Large intestine (tissue), 3 donors: Measurements from ENCODE around the gene NUDT14. TPM values are rescaled to one million over a fixed set of nuclear protein-coding genes. Genes with fewer than 3 reads are reported as not detected.

Experiments
- DNase-seq, 2 donors: peaks; one replicate each; pipeline versions ENCODE4 v3.0.0 to v3.0.0-alpha.2; 2013
- H3K27ac ChIP-seq: one replicate; pipeline ENCODE4 v1.5.1; 2013; ENCODE audit warnings: low read length
- H3K27me3 ChIP-seq: 2 replicates; pipeline ENCODE4 v1.6.1; 2013; ENCODE audit warnings: low read length; ENCODE audit not compliant: control insufficient read depth, insufficient read depth
- H3K36me3 ChIP-seq: 2 replicates; pipeline ENCODE4 v1.6.1; 2013; ENCODE audit warnings: low read length; ENCODE audit not compliant: control insufficient read depth, insufficient read depth
- H3K4me1 ChIP-seq: one replicate; pipeline ENCODE4 v1.6.1; 2013; ENCODE audit warnings: low read length; ENCODE audit not compliant: control insufficient read depth, insufficient read depth
- H3K4me3 ChIP-seq: one replicate; pipeline ENCODE4 v1.5.1; 2013; ENCODE audit warnings: low read length
- H3K9me3 ChIP-seq: one replicate; pipeline ENCODE4 v1.6.1; 2013; ENCODE audit warnings: mild to moderate bottlenecking, low read depth, low read length, moderate library complexity; ENCODE audit not compliant: control insufficient read depth
- WGBS: methylation state at CpG from one replicate; pipeline ENCODE4 v1.1.5; 2013; ENCODE audit warnings: low lambda C conversion rate; ENCODE audit not compliant: insufficient coverage; 5-methylcytosine and 5-hydroxymethylcytosine counted together
- polyA plus RNA-seq: library from polyadenylated mRNA; unstranded; fragments of 120-200 nt; gene quantifications from one replicate; pipeline ENCODE4 v1.2.1, GENCODE V29; 2013

NUDT14 gene
- polyA plus RNA-seq, 1 donor, result 64.4 TPM

DNA sequence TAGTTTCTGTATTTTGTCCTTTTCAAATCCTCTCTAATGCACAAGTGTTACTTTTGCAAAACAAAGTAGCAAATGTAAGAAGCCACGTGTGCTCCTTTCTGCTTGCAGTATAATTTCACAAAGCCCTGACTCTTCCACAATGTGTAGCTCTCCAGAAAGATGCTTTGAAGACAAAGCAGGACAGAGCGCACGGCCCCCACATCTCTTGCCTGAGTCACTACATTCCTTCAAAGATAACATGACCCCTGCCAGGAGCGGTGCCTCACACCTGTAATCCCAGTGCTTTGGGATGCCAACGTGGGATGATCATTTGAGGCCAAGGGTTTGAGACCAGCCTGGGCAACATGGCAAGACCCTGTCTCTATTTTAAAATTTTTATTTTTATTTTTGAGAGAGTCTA lies 53.1 kb downstream of the NUDT14 start:
- no peak overlapping the region for H3K4me3 ChIP-seq
- DNase-seq, result no peak

DNA sequence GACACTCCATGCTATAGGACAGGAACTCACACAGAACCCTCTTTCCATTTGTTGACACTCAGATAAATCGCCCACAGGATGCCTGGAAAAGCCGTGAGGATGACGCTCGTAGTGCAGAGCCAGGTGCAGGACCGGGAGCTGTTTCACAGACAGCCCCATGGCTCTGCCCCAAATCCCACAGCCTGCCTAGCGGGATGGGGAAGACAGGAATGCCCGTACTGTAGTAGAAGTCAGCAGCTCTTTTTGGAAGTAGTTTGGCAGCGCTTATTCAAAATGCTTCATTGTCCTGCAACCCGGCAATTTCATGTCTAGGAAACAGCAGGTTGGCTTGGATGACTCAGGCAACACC lies 54.2 kb downstream of the NUDT14 start:
- H3K27ac ChIP-seq, result no peak overlapping the region
- H3K27me3 ChIP-seq, result no peaks in the 10 kb centered on the region
- H3K4me3 ChIP-seq, result no peak overlapping the region
- no CpG with 5 or more reads among the region's 9 CpGs for WGBS
- DNase-seq, result peak in 1 of 2 donors; percentile 32
- H3K9me3 ChIP-seq, result peaks cover 6% of the 10 kb centered on the region
- no peaks in the 10 kb centered on the region for H3K36me3 ChIP-seq
- peaks cover 19% of the 10 kb centered on the region for H3K4me1 ChIP-seq

More for the DNA sequence above, 53.1 kb downstream of the NUDT14 start:
- Histone ChIP-seq H3K27ac (no peak overlapping the region), H3K36me3 (no peaks in the 10 kb centered on the region), H3K27me3 (no peaks in the 10 kb centered on the region), H3K4me1 (peaks cover 19% of the 10 kb centered on the region), H3K9me3 (peaks cover 6% of the 10 kb centered on the region)
- 71% methylated on average over 1 of the region's 5 CpGs for WGBS

- WGBS, result 100% methylated on average over 1 of the region's 22 CpGs
- H3K27me3 ChIP-seq, result no peaks in the 10 kb centered on the region
- peaks cover 6% of the 10 kb centered on the region for H3K9me3 ChIP-seq
- H3K27ac ChIP-seq, result no peak overlapping the region
- H3K4me1 ChIP-seq, result peaks cover 19% of the 10 kb centered on the region
- no peaks in the 10 kb centered on the region for H3K36me3 ChIP-seq
- no peak overlapping the region for H3K4me3 ChIP-seq
- DNase-seq, result peak; percentile 70 to 86
Observed at GRCh38 chr14:105126126-105126980, 54.8 kb downstream of the NUDT14 start.

DNA sequence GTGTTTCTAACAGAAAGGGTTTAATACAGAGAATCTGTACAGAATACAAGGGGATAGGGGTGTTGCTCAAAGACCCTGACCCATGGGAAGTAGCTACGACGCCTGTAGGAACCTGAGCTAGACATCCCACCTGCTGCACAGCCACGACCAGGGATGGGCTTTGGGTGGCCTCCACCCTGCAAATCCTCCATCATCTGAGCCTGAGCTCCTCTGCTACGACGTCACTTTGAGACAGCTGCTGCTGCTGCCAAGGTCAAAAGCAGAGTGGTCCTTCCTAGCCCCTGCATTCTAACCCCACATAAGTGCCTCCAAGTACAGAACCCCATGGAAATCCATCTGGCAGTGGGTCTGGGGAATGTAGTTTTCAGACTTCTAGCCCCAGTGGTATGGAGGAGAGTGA lies 56.3 kb downstream of the NUDT14 start:
- H3K9me3 ChIP-seq, result no peaks in the 10 kb centered on the region
- no peaks in the 10 kb centered on the region for H3K27me3 ChIP-seq
- no peaks in the 10 kb centered on the region for H3K36me3 ChIP-seq
- no CpG with 5 or more reads among the region's 5 CpGs for WGBS
- DNase-seq, result no peak
- no peak overlapping the region for H3K4me3 ChIP-seq
- no peak overlapping the region for H3K27ac ChIP-seq
- H3K4me1 ChIP-seq, result peaks cover 19% of the 10 kb centered on the region

- no peaks in the 10 kb centered on the region for H3K9me3 ChIP-seq
- H3K27me3 ChIP-seq, result no peaks in the 10 kb centered on the region
- no peaks in the 10 kb centered on the region for H3K36me3 ChIP-seq
- WGBS, result no CpG with 5 or more reads among the region's 17 CpGs
- peak; percentile 26 to 90 for DNase-seq
- H3K27ac ChIP-seq, result no peak overlapping the region
- peaks cover 19% of the 10 kb centered on the region for H3K4me1 ChIP-seq
- H3K4me3 ChIP-seq, result no peak overlapping the region
Observed at GRCh38 chr14:105123981-105124765, 56.9 kb downstream of the NUDT14 start.

DNA sequence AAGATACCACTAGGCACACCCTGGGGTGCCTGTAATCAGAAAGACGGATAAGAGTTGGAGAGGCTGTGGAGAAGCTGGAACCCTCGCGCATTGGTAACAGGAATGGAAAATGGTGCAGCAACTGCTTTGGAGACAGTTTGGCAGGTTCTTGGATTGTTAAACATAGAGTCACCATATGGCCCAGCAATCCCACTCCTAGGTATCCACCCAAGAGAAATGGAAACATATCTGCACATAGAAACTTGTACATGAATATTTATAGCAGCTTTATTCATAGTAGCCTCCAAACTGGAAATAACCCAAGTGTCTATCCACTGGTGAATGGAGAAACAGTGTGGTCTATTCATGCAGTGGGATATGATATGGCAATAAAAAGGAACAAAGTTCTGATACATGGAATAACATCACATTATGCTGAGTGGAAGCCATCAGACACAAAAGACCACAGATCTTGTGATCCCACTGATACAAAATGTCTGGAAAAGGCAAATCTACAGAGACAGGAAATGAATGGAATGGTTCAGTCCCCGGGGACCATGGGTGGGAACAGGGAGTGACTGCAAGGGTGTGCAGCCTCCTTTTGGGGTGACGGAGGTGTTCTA lies 57.9 kb downstream of the NUDT14 start:
- no peaks in the 10 kb centered on the region for H3K9me3 ChIP-seq
- no peaks in the 10 kb centered on the region for H3K36me3 ChIP-seq
- DNase-seq, result peak in 1 of 2 donors; percentile 14
- no peak overlapping the region for H3K27ac ChIP-seq
- H3K27me3 ChIP-seq, result no peaks in the 10 kb centered on the region
- 100% methylated on average over 1 of the region's 5 CpGs for WGBS
- no peak overlapping the region for H3K4me3 ChIP-seq
- peaks cover 19% of the 10 kb centered on the region for H3K4me1 ChIP-seq

Other genes starting within 250 kb of the NUDT14 start
- gene AHNAK2, start 202.9 kb downstream of the NUDT14 start, polyA plus RNA-seq, result 3.3 TPM
- gene CLBA1, start 195.5 kb downstream of the NUDT14 start, polyA plus RNA-seq, result 7.0 TPM
- 12.4 TPM for gene CDCA4, start 160.2 kb downstream of the NUDT14 start, polyA plus RNA-seq
- gene GPR132, start 115.9 kb downstream of the NUDT14 start, polyA plus RNA-seq, result 1.5 TPM
- 11.0 TPM for gene JAG2, start 12.5 kb downstream of the NUDT14 start, polyA plus RNA-seq
- gene BTBD6, start 67.2 kb upstream of the NUDT14 start, polyA plus RNA-seq, result 40.9 TPM
- gene BRF1, start 119.7 kb upstream of the NUDT14 start, polyA plus RNA-seq, result 21.6 TPM
- 54.6 TPM for gene PACS2, start 133.4 kb upstream of the NUDT14 start, polyA plus RNA-seq
- gene TEX22, start 217.2 kb upstream of the NUDT14 start, polyA plus RNA-seq, result 0.82 TPM
- gene MTA1, start 238.5 kb upstream of the NUDT14 start, polyA plus RNA-seq, result 109 TPM